Measurements from ENCODE around the gene ASCC2.
"Not testable (repeated sequence)": the region's sequence is repeated elsewhere in the genome, so short reads cannot be mapped to it uniquely, and the experiment has no call there.

ASCC2 gene

DNA sequence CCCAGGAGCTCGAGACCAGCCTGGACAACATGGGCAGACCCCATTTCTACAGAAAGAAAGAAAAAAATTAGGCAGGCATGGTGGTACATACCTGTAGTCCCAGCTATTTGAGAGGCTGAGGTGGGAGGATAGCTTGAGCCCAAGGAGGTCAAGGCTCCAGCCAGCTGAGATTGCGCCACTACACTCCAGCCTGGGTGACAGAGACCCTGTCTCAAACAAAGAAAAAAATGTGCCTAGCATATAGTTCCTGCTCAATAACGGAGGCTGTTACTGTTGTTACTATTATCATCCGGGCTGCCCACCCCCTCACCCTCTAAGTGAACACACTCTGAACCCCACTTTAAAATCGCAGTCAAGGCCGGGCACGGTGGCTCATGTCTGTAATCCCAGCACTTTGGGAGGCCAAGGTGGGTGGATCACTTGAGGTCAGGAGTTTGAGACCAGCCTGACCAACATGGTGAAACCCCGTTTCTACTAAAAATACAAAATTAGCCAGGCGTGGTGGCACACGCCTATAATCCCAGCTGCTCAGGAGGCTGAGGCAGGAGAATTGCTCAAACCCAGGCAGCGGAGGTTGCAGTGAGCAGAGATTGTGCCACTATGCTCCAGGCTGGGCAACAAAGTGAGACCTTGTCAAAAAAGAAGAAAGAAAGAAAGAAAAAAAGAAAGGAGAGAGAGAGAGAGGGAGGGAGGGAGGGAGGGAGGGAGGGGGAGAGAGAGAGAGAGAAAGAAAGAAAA is 83.2 kb downstream of the ASCC2 start:
- DNase-seq (ENCODE audit: low read depth), result not testable (repeated sequence)

- DNase-seq (ENCODE audit: low read depth), result no peak
Observed at GRCh38 chr22:29753808-29754657, 84.0 kb downstream of the ASCC2 start.

GRCh38 chr22:29751669-29752068 is 86.4 kb downstream of the ASCC2 start:
- no peak for DNase-seq (ENCODE audit: low read depth)

DNA sequence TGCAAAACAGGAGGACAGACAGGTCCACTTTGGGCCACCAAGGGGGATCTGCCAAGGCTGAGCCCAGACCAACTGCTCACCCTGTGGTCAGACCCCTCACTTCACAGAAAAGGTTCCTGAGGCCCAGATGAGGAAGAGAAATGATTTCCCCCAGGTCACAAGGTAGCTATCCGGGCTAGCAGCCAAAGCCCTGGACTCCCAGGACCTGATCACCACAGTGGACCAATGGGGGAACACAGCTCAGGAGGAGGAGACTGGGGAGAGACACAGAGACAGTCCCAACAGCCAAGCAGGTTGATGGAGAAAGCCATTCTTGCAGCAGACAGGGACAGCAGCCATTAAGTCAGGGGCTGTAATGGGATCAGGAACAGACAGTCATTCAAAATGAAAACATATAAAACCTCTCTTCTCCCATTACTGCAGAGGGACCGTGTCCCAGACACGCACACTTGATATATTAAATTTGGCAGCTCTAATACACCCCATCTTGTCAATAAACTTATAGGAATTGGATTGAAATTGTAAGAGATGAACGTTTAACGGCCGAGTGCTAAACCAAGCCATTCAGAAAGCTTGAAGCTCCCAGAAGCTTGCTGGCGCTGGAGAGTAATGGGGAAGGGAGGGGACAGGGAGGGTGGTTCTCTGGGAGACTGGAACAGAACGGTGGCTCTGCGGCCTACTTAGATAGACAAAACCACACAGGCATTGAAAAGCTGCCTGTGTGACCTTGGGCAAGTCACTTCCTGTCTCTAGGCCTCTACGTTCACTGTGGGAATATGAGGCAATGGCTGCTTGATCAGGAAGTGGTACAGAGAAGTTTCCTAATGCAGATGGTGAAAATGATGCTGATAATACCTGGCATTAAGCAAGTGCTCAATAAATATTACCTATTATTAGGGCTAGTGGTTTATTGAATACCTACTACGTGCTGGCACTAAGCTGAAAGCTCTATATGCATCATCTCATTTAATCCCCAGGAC is 87.2 kb downstream of the ASCC2 start:
- no peak for DNase-seq (ENCODE audit: low read depth)

- DNase-seq (ENCODE audit: low read depth), result no peak
Observed at GRCh38 chr22:29750029-29750428, 88.0 kb downstream of the ASCC2 start.

GRCh38 chr22:29748248-29748893 is 89.7 kb downstream of the ASCC2 start:
- no peak for DNase-seq (ENCODE audit: low read depth)

- DNase-seq (ENCODE audit: low read depth), result no peak
Observed at GRCh38 chr22:29747832-29748231, 90.2 kb downstream of the ASCC2 start.

DNA sequence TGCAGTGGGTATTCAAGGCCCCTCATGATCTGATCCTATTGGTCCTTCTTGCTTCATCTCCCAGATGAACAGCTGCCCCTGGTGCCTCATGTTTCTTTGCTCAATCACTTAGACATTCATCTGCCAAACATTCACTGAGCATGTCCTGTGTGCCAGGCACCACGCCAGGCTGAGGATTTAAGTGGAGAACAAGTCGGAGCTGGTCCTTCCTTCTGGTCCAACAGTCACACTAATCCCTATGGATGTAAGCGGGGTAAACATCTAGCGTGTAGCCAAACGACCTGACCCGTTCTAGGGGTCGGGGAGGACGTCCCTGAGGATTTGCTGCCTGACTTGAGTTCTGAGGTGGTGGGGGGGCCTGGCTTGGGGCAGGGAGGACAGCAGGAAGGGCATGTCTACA is 93.2 kb downstream of the ASCC2 start:
- no peak for DNase-seq (ENCODE audit: low read depth)

DNA sequence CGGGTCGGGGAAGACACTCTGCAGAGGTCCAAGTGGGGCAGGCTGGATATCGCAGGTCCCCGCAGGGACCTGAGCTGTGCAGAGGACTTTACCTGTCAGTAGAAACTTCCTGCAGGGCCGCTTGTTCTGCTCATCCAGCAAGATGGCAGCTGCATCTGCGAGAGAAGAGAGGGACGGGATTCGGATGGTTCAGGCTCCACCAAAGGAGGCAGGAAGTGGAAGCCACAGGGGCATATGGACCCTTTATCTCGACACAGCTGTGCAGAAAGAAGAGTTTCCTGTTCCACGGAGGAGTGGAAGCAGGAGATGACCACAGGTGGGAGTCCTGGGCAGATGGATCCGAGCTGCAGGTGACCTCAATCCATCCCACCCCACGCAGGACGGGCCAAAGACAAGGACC is 95.7 kb downstream of the ASCC2 start:
- DNase-seq (ENCODE audit: low read depth), result no peak

GRCh38 chr22:29741926-29742325 is 96.1 kb downstream of the ASCC2 start:
- no peak for DNase-seq (ENCODE audit: low read depth)

DNA sequence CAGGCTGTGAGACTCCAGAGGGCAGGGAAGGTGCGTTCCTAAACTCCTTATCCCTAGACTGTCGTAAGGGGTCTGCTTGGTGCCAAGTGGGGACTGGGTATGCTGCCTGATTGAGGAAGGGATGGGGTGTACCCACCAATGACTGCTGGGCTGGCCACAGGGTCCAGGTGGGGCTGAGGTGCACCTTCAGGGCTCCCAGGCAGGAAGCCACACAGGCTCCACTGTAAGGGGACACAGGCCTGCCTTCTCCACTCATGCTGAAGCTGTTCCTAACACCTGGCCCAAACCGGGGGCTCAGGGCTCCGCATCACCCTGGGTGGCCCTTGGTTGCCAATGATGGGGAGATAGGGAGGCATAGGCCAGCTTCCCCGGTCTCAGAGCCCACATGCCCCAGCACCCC is 97.9 kb downstream of the ASCC2 start:
- no peak for DNase-seq (ENCODE audit: low read depth)

GRCh38 chr22:29739346-29739875 is 98.7 kb downstream of the ASCC2 start:
- no peak for DNase-seq (ENCODE audit: low read depth)
